GM20000 (cell line): ENCODE data around the gene MYORG.

Source experiments
- DNase-seq: peaks from one replicate; pipeline ENCODE4 v3.0.0; 2012; ENCODE audit warnings: low spot score
- CTCF ChIP-seq: IDR thresholded peaks from 2 replicates; pipeline ENCODE4 v1.5.1; 2012; ENCODE audit warnings: mild to moderate bottlenecking, control low read depth; ENCODE audit errors: extremely low read depth, missing control alignments

MYORG gene

GRCh38 chr9:34333836-34334235 lies 42.9 kb downstream of the MYORG start:
- DNase-seq: no peak
- TF ChIP-seq CTCF: no peak

- peak; percentile 10 for TF ChIP-seq CTCF
- no peak for DNase-seq
Measured at GRCh38 chr9:34332076-34332964, 44.4 kb downstream of the MYORG start.

- no peak for DNase-seq
- no peak for TF ChIP-seq CTCF
Measured at GRCh38 chr9:34331196-34331595, 45.5 kb downstream of the MYORG start.

- DNase-seq: peak; percentile 95
- TF ChIP-seq CTCF: no peak
Measured at GRCh38 chr9:34328987-34329832, 47.5 kb downstream of the MYORG start, which contains the start of the genes KIF24 and NUDT2. Gene KIF24, minus strand, starts transcription at chr9:34329268. Its CDS starts 17,922 bp downstream, at chr9:34311346. Gene NUDT2, plus strand, starts transcription at chr9:34329569. Its CDS starts 9,471 bp downstream, at chr9:34339040.

GRCh38 chr9:34328500-34328986 lies 48.2 kb downstream of the MYORG start:
- DNase-seq: no peak
- TF ChIP-seq CTCF: no peak

GRCh38 chr9:34326690-34327089 lies 50.0 kb downstream of the MYORG start:
- DNase-seq: no peak

More at GRCh38 chr9:34326690-34327089, 50.0 kb downstream of the MYORG start:
- TF ChIP-seq CTCF: no peak
